H1 (cell line): ENCODE results near the gene CMTM2. TPM values are rescaled to one million over a fixed set of nuclear protein-coding genes. Genes with fewer than 3 reads are reported as not detected.

ENCODE experiments used
- CTCF ChIA-PET: fragments of 300-600 bp; sonication (Branson Sonifier 250); formaldehyde crosslinking; loops from one replicate; lab custom pipeline; 2021; ENCODE audit not compliant: partially characterized antibody; lab: Charles Lee
- POLR2A ChIA-PET: fragments of 300-600 bp; sonication (Branson Sonifier 250); formaldehyde crosslinking; loops from one replicate; lab custom pipeline; 2021; ENCODE audit warnings: inconsistent platforms; ENCODE audit not compliant: partially characterized antibody; lab: Charles Lee
- DNase-seq, 2 experiments: peaks; one replicate each; pipeline versions ENCODE4 v3.0.0 to v3.0.0-alpha.2; 2010 to 2022; ENCODE audit warnings: low spot score in 2 of 2, low read depth in 1 of 2, mixed read lengths in 1 of 2
- FAIRE-seq: peaks from 2 replicates; lab custom pipeline; 2011; peaks lifted over from hg19 to GRCh38; lab: Jason Lieb, UNC
- H2AFZ ChIP-seq: 2 replicates; pipeline ENCODE4 v1.8.1; 2012; ENCODE audit warnings: low read length, inconsistent platforms
- H2AK5ac ChIP-seq: 2 replicates; pipeline ENCODE4 v1.6.1; 2013; ENCODE audit warnings: low read depth, low read length
- H2BK120ac ChIP-seq: replicated peaks from 2 replicates; pipeline ENCODE3; 2013; ENCODE audit warnings: low read depth, low read length, inconsistent platforms
- H2BK12ac ChIP-seq: 2 replicates; pipeline ENCODE4 v1.6.1; 2013; ENCODE audit warnings: low read depth, low read length
- H2BK15ac ChIP-seq: 2 replicates; pipeline ENCODE4 v1.6.1; 2013; ENCODE audit warnings: low read length
- H2BK20ac ChIP-seq: 2 replicates; pipeline ENCODE4 v1.6.1; 2013; ENCODE audit warnings: low read length
- H2BK5ac ChIP-seq: 2 replicates; pipeline ENCODE4 v1.6.1; 2013; ENCODE audit warnings: low read depth, low read length
- H3K14ac ChIP-seq: 2 replicates; pipeline ENCODE4 v1.6.1; 2013; ENCODE audit warnings: inconsistent platforms; ENCODE audit not compliant: insufficient read length
- H3K18ac ChIP-seq: 2 replicates; pipeline ENCODE4 v1.6.1; 2013; ENCODE audit warnings: low read length; ENCODE audit errors: extremely low read depth
- H3K23ac ChIP-seq: 2 replicates; pipeline ENCODE4 v1.6.1; 2013; ENCODE audit warnings: inconsistent platforms; ENCODE audit not compliant: insufficient read length
- H3K23me2 ChIP-seq: 2 replicates; pipeline ENCODE4 v1.6.1; 2013; ENCODE audit warnings: low read depth, low read length
- H3K27ac ChIP-seq: 2 replicates; pipeline ENCODE4 v1.6.1; 2011; ENCODE audit warnings: low read depth, low read length, inconsistent platforms
- H3K27me3 ChIP-seq, 4 experiments: replicated peaks in 1 of 4; 1 replicate in 1 of 4; 2 replicates in 3 of 4; pipeline versions ENCODE4 v1.6.1 to v1.8.1; 2011 to 2013; ENCODE audit warnings: low read length in 3 of 4, mild to moderate bottlenecking in 3 of 4, inconsistent platforms in 2 of 4, mixed read lengths in 2 of 4, moderate library complexity in 1 of 4; ENCODE audit not compliant: control insufficient read depth in 3 of 4, insufficient read depth in 3 of 4; ENCODE audit errors: extremely low read depth in 1 of 4
- H3K36me3 ChIP-seq, 4 experiments: 2 replicates each; pipeline versions ENCODE4 v1.6.1 to v1.8.1; 2011 to 2013; ENCODE audit warnings: mild to moderate bottlenecking in 4 of 4, low read length in 3 of 4, moderate library complexity in 2 of 4, control low read depth in 1 of 4, inconsistent platforms in 1 of 4; ENCODE audit not compliant: insufficient read depth in 4 of 4, control insufficient read depth in 2 of 4
- H3K4ac ChIP-seq: replicated peaks from 2 replicates; pipeline ENCODE3; 2013; ENCODE audit warnings: low read length, low read depth, mixed read lengths, inconsistent platforms; ENCODE audit not compliant: insufficient read length
- H3K4me1 ChIP-seq, 4 experiments: replicated peaks in 1 of 4; 1 replicate in 1 of 4; 2 replicates in 3 of 4; pipeline versions ENCODE4 v1.6.1 to v1.8.1; 2011 to 2013; ENCODE audit warnings: low read length in 3 of 4, inconsistent platforms in 2 of 4, mixed read lengths in 1 of 4; ENCODE audit not compliant: insufficient read depth in 4 of 4, control insufficient read depth in 3 of 4
- H3K4me2 ChIP-seq, 2 experiments: 2 replicates each; pipeline versions ENCODE4 v1.6.1 to v1.8.1; 2011 to 2013; ENCODE audit warnings: low read depth in 2 of 2, low read length in 2 of 2, control low read depth in 1 of 2, inconsistent platforms in 1 of 2, mild to moderate bottlenecking in 1 of 2; ENCODE audit not compliant: insufficient read depth in 1 of 2
- H3K4me3 ChIP-seq, 4 experiments: fragments of 200-600, 300-600 bp in 1 of 4; sonication (generic), shearing (Covaris generic), sonication (Bioruptor Twin) in 1 of 4; 2 replicates each; pipeline versions ENCODE4 v1.5.1 to v1.8.1; 2011 to 2016; ENCODE audit warnings: low read length in 4 of 4, low read depth in 3 of 4, control low read depth in 2 of 4, inconsistent platforms in 2 of 4, mild to moderate bottlenecking in 2 of 4, mixed read lengths in 1 of 4, moderate library complexity in 1 of 4; ENCODE audit not compliant: insufficient read depth in 2 of 4; ENCODE audit errors: extremely low read depth in 1 of 4
- H3K56ac ChIP-seq: replicated peaks from 2 replicates; pipeline ENCODE3; 2013; ENCODE audit warnings: low read depth, mild to moderate bottlenecking, mixed read lengths, low read length, inconsistent platforms; ENCODE audit not compliant: insufficient read length
- H3K79me1 ChIP-seq: 2 replicates; pipeline ENCODE4 v1.6.1; 2013; ENCODE audit warnings: low read depth, low read length, control low read depth
- H3K79me2 ChIP-seq, 2 experiments: 2 replicates each; pipeline versions ENCODE4 v1.6.1 to v1.8.1; 2012 to 2013; ENCODE audit warnings: low read length in 2 of 2, mild to moderate bottlenecking in 2 of 2, inconsistent platforms in 1 of 2; ENCODE audit not compliant: insufficient read depth in 2 of 2, control insufficient read depth in 1 of 2
- H3K9ac ChIP-seq, 4 experiments: replicated peaks in 1 of 4; 1 replicate in 1 of 4; 2 replicates in 3 of 4; pipeline versions ENCODE4 v1.6.1 to v1.8.1; 2011 to 2013; ENCODE audit warnings: low read depth in 3 of 4, low read length in 3 of 4, control low read depth in 2 of 4, mild to moderate bottlenecking in 2 of 4, moderate library complexity in 2 of 4, inconsistent platforms in 1 of 4; ENCODE audit errors: extremely low read depth in 1 of 4
- H3K9me3 ChIP-seq, 2 experiments: 2 replicates each; pipeline versions ENCODE4 v1.6.1 to v1.8.1; 2012 to 2013; ENCODE audit warnings: mild to moderate bottlenecking in 2 of 2, moderate library complexity in 2 of 2, control low read depth in 1 of 2, inconsistent platforms in 1 of 2, low read depth in 1 of 2, low read length in 1 of 2, mixed read lengths in 1 of 2; ENCODE audit not compliant: insufficient read depth in 2 of 2
- H4K20me1 ChIP-seq, 2 experiments: replicated peaks in 1 of 2; 2 replicates each; pipeline versions ENCODE3 to v1.8.1; 2011 to 2013; ENCODE audit warnings: inconsistent platforms in 2 of 2, low read length in 2 of 2, mild to moderate bottlenecking in 1 of 2; ENCODE audit not compliant: insufficient read depth in 2 of 2, control insufficient read depth in 1 of 2
- H4K5ac ChIP-seq: 2 replicates; pipeline ENCODE4 v1.6.1; 2013; ENCODE audit warnings: low read length, low read depth, mixed read lengths, inconsistent platforms; ENCODE audit not compliant: insufficient read length
- H4K8ac ChIP-seq: 2 replicates; pipeline ENCODE4 v1.8.0; 2013; ENCODE audit warnings: mild to moderate bottlenecking, moderate library complexity, low read length, inconsistent platforms; ENCODE audit not compliant: insufficient read depth; ENCODE audit errors: extremely low read depth
- H4K91ac ChIP-seq: replicated peaks from 2 replicates; pipeline ENCODE3; 2013; ENCODE audit warnings: low read length, mixed read lengths, inconsistent platforms; ENCODE audit not compliant: insufficient read length
- ASH2L ChIP-seq: fragments of 200-600, 300-600 bp; sonication (generic); IDR thresholded peaks from one replicate; pipeline ENCODE4 v1.7.1; 2017; ENCODE audit warnings: low read length
- BRCA1 ChIP-seq: IDR thresholded peaks from 2 replicates; pipeline ENCODE4 v1.6.1; 2012; ENCODE audit warnings: low read depth, low read length, improper control_type of control experiment
- CEBPB ChIP-seq: IDR thresholded peaks from 2 replicates; pipeline ENCODE4 v1.6.1; 2012; ENCODE audit warnings: low read depth, low read length
- CHD1 ChIP-seq: IDR thresholded peaks from 2 replicates; pipeline ENCODE4 v1.6.1; 2012; ENCODE audit warnings: low read depth, low read length, improper control_type of control experiment
- CTBP2 ChIP-seq: IDR thresholded peaks from 2 replicates; pipeline ENCODE4 v1.7.0; 2011; ENCODE audit warnings: borderline replicate concordance, mild to moderate bottlenecking, moderate library complexity, mixed read lengths, low read length; ENCODE audit not compliant: insufficient read depth, insufficient read length
- HDAC2 ChIP-seq, 2 experiments: fragments of 300-600 bp in 1 of 2; sonication (generic) in 1 of 2; IDR thresholded peaks; 2 replicates each; pipeline ENCODE4 v1.6.1; 2011 to 2012; ENCODE audit warnings: low read depth in 2 of 2, low read length in 2 of 2, mild to moderate bottlenecking in 2 of 2, moderate library complexity in 2 of 2, borderline replicate concordance in 1 of 2, inconsistent platforms in 1 of 2
- NANOG ChIP-seq: IDR thresholded peaks from 2 replicates; pipeline ENCODE4 v1.6.1; 2011; ENCODE audit warnings: low read length, low read depth, mild to moderate bottlenecking, inconsistent platforms; ENCODE audit not compliant: insufficient read depth, poor library complexity, severe bottlenecking
- NRF1 ChIP-seq: IDR thresholded peaks from 2 replicates; pipeline ENCODE4 v1.6.1; 2011; ENCODE audit warnings: mild to moderate bottlenecking, low read depth, low read length, improper control_type of control experiment
- POLR2A ChIP-seq, 2 experiments: IDR thresholded peaks; 1 replicate in 1 of 2; 2 replicates in 1 of 2; pipeline ENCODE4 v1.6.1; 2011; ENCODE audit warnings: low read depth in 2 of 2, low read length in 2 of 2, mild to moderate bottlenecking in 2 of 2; ENCODE audit errors: control extremely low read depth in 1 of 2
- POU5F1 ChIP-seq: IDR thresholded peaks from 2 replicates; pipeline ENCODE4 v1.6.1; 2011; ENCODE audit warnings: low read depth, mild to moderate bottlenecking, low read length, moderate library complexity
- RAD21 ChIP-seq, 2 experiments: IDR thresholded peaks in 1 of 2; conservative IDR thresholded peaks in 1 of 2; 2 replicates each; pipeline ENCODE4 v1.6.1; 2011; ENCODE audit warnings: low read depth in 2 of 2, low read length in 2 of 2, improper control_type of control experiment in 1 of 2, inconsistent platforms in 1 of 2, mild to moderate bottlenecking in 1 of 2, moderate library complexity in 1 of 2
- SUZ12 ChIP-seq: fragments of 200-600 bp; sonication (generic); IDR thresholded peaks from 2 replicates; pipeline ENCODE4 v1.6.1; 2012; ENCODE audit warnings: mild to moderate bottlenecking, inconsistent platforms, low read length, moderate library complexity, mixed read lengths
- WGBS, 2 experiments: shearing (Covaris generic) in 1 of 2; methylation state at CpG; one replicate each; pipeline versions ENCODE4 v1.1.6 to v1.1.7; 2013 to 2015; ENCODE audit warnings: low lambda C conversion rate in 2 of 2, mixed read lengths in 2 of 2, inconsistent platforms in 1 of 2, low coverage in 1 of 2, missing lambda C conversion rate in 1 of 2; ENCODE audit not compliant: insufficient replicate concordance in 2 of 2, insufficient coverage in 1 of 2, insufficient read length in 1 of 2; ENCODE audit errors: extremely low coverage in 1 of 2, missing lambda C conversion rate in 1 of 2; 5-methylcytosine and 5-hydroxymethylcytosine counted together
- polyA plus RNA-seq, 7 experiments: library from polyadenylated mRNA; depleted of rRNA in 3 of 7; stranded (reverse) in 5 of 7; unstranded in 2 of 7; fragments of >200 nt in 5 of 7; fragments of 200-250 nt in 2 of 7; gene quantifications; 1 replicate in 5 of 7; 2 replicates in 1 of 7; 4 replicates in 1 of 7; pipeline versions ENCODE4 v1.2.1 to v1.2.3, GENCODE V29; 2011 to 2013; ENCODE audit warnings: missing spikeins in 2 of 7, mixed read lengths in 2 of 7
- total RNA-seq: library from RNA; stranded (reverse); fragmentation: NEBNext Ultra II Directional; extraction: Animal tissue kit (Norgen Biotek cat#: 25700); gene quantifications from 2 replicates; pipeline ENCODE4 v1.2.1, GENCODE V29; 2021
- TF ChIP-seq, protein P1 (sequence below): IDR thresholded peaks from 2 replicates; pipeline ENCODE4 v1.6.1; 2011; ENCODE audit warnings: low read length, improper control_type of control experiment

Gene CMTM2
- total and polyA plus RNA-seq, 2 of the 8 experiments (the other 6 are each of a cell fraction or from before 2014, with no cell fraction given), result not detected

DNA sequence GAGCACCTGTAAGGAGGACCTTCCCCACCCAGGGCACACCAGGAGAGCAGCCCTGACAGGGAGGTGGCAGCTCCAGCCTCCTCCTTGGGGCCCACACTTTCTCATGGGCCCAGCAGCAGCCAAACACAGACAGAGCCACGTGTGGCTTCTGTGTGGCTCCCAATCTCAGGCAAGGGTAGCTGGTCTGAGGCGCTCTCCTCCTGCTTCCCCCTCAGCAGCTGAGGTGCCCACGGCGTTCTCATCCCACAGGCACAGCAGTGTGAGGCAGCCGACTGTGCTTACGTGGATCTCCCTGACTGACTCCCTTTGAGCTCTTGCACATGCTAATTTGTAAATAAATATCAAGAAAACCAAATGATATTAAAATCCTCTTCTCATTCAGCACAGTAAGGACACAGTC is 56.1 kb downstream of the CMTM2 start:
- Histone ChIP-seq H4K5ac (no peak overlapping the region), H2BK120ac (no peak overlapping the region), H3K79me2 (0 out of 4 replicates have a peak, but pooled peaks cover 0 to 1% of the 10 kb centered on the region in 2 experiments), H3K9ac (no peak overlapping the region), H2BK12ac (no peak overlapping the region), H4K8ac (no peak overlapping the region), H2BK20ac (no peak overlapping the region), H3K4me1 (peaks cover 0 to 5% (median 2%) of the 10 kb centered on the region in 4 experiments; a peak in 2 of 7 replicates), H2BK5ac (no peak overlapping the region; the same call in 1 of the 2 replicates), H3K27me3 (no peaks in the 10 kb centered on the region), H3K56ac (no peak overlapping the region), H3K4me3 (no peak overlapping the region), H3K23me2 (no peaks in the 10 kb centered on the region), H3K23ac (no peak overlapping the region), H3K4me2 (no peak overlapping the region), H3K27ac (no peak overlapping the region), H2AFZ (no peak overlapping the region), H3K79me1 (no peaks in the 10 kb centered on the region), H2BK15ac (no peak overlapping the region), H2AK5ac (no peak overlapping the region), H3K18ac (no peak overlapping the region), H4K20me1 (no peaks in the 10 kb centered on the region), H3K4ac (no peak overlapping the region), H3K9me3 (peaks cover 0 to 5% of the 10 kb centered on the region in 2 experiments; a peak in 1 of 4 replicates), H3K36me3 (peaks cover 0 to 12% (median 0%) of the 10 kb centered on the region in 4 experiments; a peak in 1 of 8 replicates), H4K91ac (no peak overlapping the region), H3K14ac (no peak overlapping the region)
- ChIA-PET POLR2A (no interaction called here), CTCF (interaction anchor here (1.0 to 4.4 kb wide), 4 partner anchors 12 to 27 kb away, joined by 4 to 18 read pairs (median 10); no protein-coding TSS in a partner anchor)
- WGBS, 2 experiments, result 92% methylated on average over 6 of the region's 6 CpGs; no CpG with 5 or more reads in 1 of the 2 experiments
- FAIRE-seq, result no peak
- no peak for DNase-seq
- no peak for TF ChIP-seq CHD1
- no peak for TF ChIP-seq RAD21 (IDR thresholded peaks at IDR 0.05 in 1 of 2, conservative IDR thresholded peaks at IDR 0.05 in 1 of 2; ENCODE audit: low read depth in 2 of 2, low read length in 2 of 2)
- no peak for TF ChIP-seq ASH2L
- TF ChIP-seq CEBPB, result no peak
- no peak for TF ChIP-seq NRF1
- TF ChIP-seq POLR2A (IDR thresholded peaks at IDR 0.05; ENCODE audit: control extremely low read depth in 1 of 2, low read depth in 2 of 2, low read length in 2 of 2), result no peak
- no peak for TF ChIP-seq POU5F1
- no peak for TF ChIP-seq CTBP2
- no peak for TF ChIP-seq HDAC2 (IDR thresholded peaks at IDR 0.05; ENCODE audit: borderline replicate concordance in 1 of 2, low read depth in 2 of 2, low read length in 2 of 2)
- no peak for TF ChIP-seq SUZ12
- TF ChIP-seq, protein P1, sequence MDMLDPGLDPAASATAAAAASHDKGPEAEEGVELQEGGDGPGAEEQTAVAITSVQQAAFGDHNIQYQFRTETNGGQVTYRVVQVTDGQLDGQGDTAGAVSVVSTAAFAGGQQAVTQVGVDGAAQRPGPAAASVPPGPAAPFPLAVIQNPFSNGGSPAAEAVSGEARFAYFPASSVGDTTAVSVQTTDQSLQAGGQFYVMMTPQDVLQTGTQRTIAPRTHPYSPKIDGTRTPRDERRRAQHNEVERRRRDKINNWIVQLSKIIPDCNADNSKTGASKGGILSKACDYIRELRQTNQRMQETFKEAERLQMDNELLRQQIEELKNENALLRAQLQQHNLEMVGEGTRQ, result no peak
- no peak for TF ChIP-seq NANOG
- no peak for TF ChIP-seq BRCA1
